GM21825 (cell line): Measurements from ENCODE around the gene HADHA.

Experiments used
- ATAC-seq: cut with Tn5 transposase; IDR thresholded peaks from one replicate; pipeline ENCODE4 v1.9.1; 2021; ENCODE audit warnings: mild to moderate bottlenecking, moderate library complexity; ENCODE audit not compliant: unreplicated experiment

HADHA gene

GRCh38 chr2:26195040-26195984 is 49.1 kb downstream of the HADHA start:
- ATAC-seq, result no peak

GRCh38 chr2:26193578-26194231 is 50.7 kb downstream of the HADHA start:
- ATAC-seq, result no peak

- no peak for ATAC-seq
These were observed 52.9 kb downstream of the HADHA start for GRCh38 chr2:26191316-26192159.

GRCh38 chr2:26190369-26190768 is 54.1 kb downstream of the HADHA start:
- no peak for ATAC-seq

GRCh38 chr2:26189751-26190150 is 54.7 kb downstream of the HADHA start:
- no peak for ATAC-seq

- no peak for ATAC-seq
These were observed 55.3 kb downstream of the HADHA start for GRCh38 chr2:26189123-26189522.

- no peak for ATAC-seq
These were observed 56.8 kb downstream of the HADHA start for GRCh38 chr2:26187537-26188104.

- no peak for ATAC-seq
These were observed 57.3 kb downstream of the HADHA start for GRCh38 chr2:26187114-26187513.

- ATAC-seq, result no peak
These were observed 58.3 kb downstream of the HADHA start for GRCh38 chr2:26185954-26186770.

GRCh38 chr2:26185304-26185928 is 59.0 kb downstream of the HADHA start:
- no peak for ATAC-seq

GRCh38 chr2:26184555-26185303 is 59.7 kb downstream of the HADHA start:
- ATAC-seq, result peak; percentile 77

- ATAC-seq, result no peak
These were observed 60.3 kb downstream of the HADHA start for GRCh38 chr2:26184121-26184520.

- ATAC-seq, result no peak
These were observed 61.4 kb downstream of the HADHA start for GRCh38 chr2:26182887-26183630.

- ATAC-seq, result no peak
These were observed 62.0 kb downstream of the HADHA start for GRCh38 chr2:26182441-26182840.

- ATAC-seq, result no peak
These were observed 65.0 kb downstream of the HADHA start for GRCh38 chr2:26179446-26179913.

- ATAC-seq, result no peak
These were observed 65.5 kb downstream of the HADHA start for GRCh38 chr2:26178746-26179436.

GRCh38 chr2:26178246-26178645 is 66.2 kb downstream of the HADHA start:
- no peak for ATAC-seq
